OCI-LY3 (cell line): ENCODE results near the gene VPS13D.

Source experiments
- EZH2phosphoT487 ChIP-seq: fragments of 200-600 bp; shearing (Covaris generic); IDR thresholded peaks from 2 replicates; pipeline ENCODE4 v1.6.1; 2018; ENCODE audit warnings: antibody characterized with exemption, mixed run types, low read depth
- TF ChIP-seq, protein P1 (sequence below): fragments of 200-600, 300-600 bp; sonication (generic); IDR thresholded peaks from 2 replicates; pipeline ENCODE4 v1.5.1; 2014; ENCODE audit warnings: antibody characterized with exemption, low read length, low read depth

GRCh38 chr1:12434686-12435085 lies 204.9 kb downstream of the VPS13D start:
- TF ChIP-seq, protein P1, sequence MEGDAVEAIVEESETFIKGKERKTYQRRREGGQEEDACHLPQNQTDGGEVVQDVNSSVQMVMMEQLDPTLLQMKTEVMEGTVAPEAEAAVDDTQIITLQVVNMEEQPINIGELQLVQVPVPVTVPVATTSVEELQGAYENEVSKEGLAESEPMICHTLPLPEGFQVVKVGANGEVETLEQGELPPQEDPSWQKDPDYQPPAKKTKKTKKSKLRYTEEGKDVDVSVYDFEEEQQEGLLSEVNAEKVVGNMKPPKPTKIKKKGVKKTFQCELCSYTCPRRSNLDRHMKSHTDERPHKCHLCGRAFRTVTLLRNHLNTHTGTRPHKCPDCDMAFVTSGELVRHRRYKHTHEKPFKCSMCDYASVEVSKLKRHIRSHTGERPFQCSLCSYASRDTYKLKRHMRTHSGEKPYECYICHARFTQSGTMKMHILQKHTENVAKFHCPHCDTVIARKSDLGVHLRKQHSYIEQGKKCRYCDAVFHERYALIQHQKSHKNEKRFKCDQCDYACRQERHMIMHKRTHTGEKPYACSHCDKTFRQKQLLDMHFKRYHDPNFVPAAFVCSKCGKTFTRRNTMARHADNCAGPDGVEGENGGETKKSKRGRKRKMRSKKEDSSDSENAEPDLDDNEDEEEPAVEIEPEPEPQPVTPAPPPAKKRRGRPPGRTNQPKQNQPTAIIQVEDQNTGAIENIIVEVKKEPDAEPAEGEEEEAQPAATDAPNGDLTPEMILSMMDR, result no peak
- no peak for TF ChIP-seq EZH2phosphoT487
